Measurements from ENCODE around the gene RMDN2.
"Not testable (repeated sequence)": the region's sequence is repeated elsewhere in the genome, so short reads cannot be mapped to it uniquely, and the experiment has no call there.

RMDN2 gene

GRCh38 chr2:37997629-37998028 is 72.5 kb downstream of the RMDN2 start:
- DNase-seq: no peak

GRCh38 chr2:38000485-38001222 is 75.6 kb downstream of the RMDN2 start:
- DNase-seq: no peak

DNA sequence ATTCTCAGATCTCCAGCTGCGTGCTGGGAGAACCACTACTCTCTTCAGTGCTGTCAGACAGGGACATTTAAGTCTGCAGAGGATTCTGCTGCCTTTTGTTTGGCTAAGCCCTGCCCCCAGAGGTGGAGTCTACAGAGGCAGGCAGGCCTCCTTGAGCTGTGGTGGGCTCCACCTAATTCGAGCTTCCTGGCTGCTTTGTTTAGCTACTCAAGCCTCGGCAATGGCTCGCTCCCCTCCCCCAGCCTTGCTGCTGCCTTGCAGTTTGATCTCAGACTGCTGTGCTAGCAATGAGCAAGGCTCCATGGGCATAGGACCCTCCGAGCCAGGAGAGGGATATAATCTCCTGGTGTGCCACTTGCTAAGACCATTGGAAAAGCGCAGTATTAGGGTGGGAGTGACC is 85.1 kb downstream of the RMDN2 start:
- DNase-seq: not testable (repeated sequence)

GRCh38 chr2:38010995-38011394 is 85.9 kb downstream of the RMDN2 start:
- no peak for DNase-seq

DNA sequence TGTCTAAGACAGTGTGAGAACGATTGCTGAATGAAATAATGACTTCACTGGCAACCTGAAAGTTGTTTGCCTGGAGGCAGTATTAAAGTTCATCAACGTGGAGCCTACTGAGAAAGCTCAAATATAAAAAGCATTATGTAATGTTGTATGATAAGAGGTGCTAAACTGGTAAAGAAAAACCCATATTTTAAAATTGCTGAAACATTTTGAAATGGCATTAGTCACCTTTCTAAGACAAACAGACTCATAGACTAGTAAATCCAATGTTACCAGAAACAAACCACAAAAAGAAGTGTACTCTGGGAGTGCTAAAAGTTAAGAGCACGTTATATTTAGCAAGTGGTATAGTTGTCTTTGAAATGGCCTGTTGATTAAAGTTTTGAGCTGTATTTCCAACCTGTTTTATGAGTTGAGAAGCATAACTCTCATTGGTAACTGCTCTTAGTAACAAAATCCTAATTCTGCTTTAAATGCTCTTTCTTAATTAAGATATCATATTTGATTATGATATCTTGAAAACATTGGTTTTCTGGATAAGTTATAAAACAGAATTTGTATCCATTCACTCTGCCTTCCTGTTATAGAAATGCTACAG is 88.2 kb downstream of the RMDN2 start:
- no peak for DNase-seq

DNA sequence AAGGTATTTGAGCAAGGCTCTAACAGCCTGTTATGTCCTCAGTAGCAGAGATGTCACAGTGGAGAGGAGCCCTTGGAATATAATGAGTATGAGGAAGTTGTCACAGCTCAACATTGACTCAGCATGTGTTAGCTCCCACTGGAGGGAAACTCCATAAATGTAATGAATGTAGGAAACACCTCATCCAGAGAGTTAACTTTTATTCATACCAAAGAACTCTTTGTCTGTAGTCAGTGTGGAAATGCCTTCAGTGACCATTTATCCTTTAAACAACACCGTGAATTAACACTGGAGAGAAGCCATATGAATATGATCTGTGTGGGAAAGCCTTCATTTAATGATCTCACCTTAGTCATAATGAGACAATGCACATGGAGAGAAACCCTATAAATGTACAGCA is 91.1 kb downstream of the RMDN2 start:
- DNase-seq: no peak

DNA sequence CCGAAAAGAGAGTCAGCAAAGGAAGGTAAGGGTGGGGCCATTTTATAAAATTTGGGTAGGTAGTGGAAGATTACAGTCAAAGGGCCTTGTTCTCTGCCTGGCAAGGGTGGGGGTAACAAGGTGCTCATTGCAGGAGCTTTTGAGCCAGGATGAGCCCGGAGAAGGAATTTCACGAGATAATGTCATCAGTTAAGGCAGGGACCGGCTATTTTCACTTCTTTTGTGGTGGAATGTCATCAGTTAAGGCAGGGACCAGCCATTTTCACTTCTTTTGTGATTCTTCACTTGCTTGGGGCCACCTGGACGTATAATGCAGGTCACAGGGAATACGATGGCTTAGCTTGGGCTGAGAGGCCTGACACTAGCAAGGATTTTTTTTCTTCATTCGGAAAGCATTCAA is 92.7 kb downstream of the RMDN2 start:
- DNase-seq: no peak

- DNase-seq: not testable (repeated sequence)
Observed at GRCh38 chr2:38020359-38021069, 95.4 kb downstream of the RMDN2 start.

- DNase-seq: no peak
Observed at GRCh38 chr2:38021589-38021988, 96.5 kb downstream of the RMDN2 start.

- DNase-seq: no peak
Observed at GRCh38 chr2:38026846-38027245, 101.8 kb downstream of the RMDN2 start.

DNA sequence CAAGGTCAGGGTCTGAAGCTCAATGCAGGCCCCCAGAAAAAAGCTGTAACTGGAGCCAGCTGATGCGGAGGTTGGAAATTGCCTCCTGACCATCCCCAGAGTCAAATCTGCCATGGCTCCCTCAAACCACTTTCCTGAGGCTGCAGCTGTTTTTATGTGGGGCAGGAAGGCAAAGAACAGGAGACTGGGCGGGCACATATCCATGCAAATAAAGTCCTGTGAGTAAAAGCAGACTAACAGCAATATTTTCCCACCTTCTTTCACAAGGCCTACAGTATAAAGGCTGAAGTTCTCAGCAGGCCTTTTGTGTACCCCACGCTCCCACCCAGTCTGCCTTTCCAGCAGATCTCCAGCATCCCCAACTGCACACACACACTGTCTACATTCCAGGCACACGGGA is 103.7 kb downstream of the RMDN2 start:
- no peak for DNase-seq

DNA sequence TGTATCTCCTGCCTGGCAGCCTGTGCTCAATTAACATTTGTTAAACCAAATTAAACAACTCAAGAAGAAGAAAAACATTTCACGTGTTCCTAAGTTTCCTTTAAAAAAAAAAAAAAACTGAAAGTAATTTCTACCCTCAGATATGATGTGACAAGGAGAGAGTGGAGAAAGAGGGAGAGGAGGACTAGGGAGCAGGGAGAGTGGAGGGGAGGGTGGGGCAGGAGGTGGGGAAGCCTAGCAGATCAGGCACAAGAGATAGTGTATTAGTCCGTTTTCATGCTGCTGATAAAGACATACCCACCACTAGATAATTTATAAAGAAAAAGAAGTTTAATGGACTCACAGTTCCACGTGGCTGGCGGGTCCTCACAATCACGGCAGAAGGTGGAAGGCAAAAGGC is 104.4 kb downstream of the RMDN2 start:
- no peak for DNase-seq

DNA sequence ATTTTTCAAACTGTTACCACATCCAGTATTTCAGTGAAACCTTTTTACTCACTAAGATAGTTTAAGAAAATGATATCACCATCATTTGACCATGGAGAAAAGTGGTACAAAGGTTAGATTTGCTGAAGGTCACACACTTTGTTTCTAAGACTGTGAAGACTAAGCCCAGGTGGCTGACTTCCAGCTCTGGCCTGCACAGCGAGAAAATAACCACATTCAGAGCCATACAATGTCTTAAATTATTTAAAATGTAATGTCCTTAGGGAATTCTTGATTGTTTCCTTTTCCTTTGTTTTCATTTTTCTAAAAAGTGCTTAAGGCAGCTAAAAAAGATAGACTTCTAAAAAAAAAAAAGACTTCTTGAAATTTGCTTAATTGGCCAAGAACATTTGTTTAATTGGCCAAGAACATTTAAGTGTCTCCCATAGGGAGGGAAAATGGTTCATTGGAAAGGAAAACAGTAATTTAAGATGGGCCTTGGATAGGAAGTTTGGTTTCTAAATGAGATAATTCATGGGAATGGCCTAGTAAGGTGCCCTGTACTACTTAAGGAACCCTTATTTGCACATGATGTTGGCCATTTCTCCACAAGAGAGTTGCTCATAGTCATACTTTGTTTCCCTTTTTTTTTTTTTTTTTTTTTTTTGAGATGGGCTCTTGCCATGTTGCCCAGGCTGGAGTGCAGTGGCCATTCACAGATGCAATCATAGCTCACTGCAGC is 105.7 kb downstream of the RMDN2 start:
- DNase-seq: no peak

GRCh38 chr2:38032946-38033345 is 107.9 kb downstream of the RMDN2 start:
- no peak for DNase-seq

DNA sequence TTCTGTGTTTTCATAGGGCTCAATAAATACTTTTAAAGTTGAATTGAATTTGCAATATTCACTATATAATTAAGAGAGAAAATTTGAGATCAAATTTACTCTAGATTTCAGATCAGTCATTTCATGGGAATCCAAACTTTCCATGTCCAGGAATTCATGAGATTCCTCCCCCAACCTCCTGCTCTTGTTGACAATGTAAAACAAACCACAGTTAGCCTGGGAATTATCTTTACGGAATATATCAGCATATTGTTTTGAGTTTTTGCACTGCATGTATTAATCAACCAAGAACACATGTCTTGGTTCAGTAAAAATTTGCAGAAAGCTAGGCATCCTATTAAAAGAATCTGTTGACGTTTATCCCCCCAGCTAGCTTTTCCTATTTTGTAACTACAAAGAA is 108.6 kb downstream of the RMDN2 start:
- DNase-seq: no peak

GRCh38 chr2:38035968-38036367 is 110.9 kb downstream of the RMDN2 start:
- no peak for DNase-seq

DNA sequence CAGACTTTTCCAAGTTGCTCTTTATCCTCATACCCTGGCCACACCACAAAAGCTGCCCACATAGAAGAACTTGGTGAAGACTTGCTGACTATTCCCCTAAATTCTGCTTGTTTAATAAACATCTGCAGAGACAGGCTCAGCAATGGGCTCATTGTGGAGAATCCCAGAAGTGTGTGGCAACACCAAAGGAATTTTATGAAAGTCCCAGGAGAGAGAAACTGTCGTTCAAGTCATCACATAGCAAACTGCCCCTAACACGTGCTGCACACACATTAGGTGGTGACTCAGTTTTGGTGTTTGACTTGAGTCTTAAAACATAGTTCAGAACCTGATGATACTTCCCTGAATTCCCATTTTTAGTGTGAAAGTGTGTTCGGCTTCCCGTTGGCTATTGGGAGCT is 112.2 kb downstream of the RMDN2 start:
- no peak for DNase-seq

GRCh38 chr2:38037757-38038621 is 112.9 kb downstream of the RMDN2 start:
- DNase-seq: no peak

DNA sequence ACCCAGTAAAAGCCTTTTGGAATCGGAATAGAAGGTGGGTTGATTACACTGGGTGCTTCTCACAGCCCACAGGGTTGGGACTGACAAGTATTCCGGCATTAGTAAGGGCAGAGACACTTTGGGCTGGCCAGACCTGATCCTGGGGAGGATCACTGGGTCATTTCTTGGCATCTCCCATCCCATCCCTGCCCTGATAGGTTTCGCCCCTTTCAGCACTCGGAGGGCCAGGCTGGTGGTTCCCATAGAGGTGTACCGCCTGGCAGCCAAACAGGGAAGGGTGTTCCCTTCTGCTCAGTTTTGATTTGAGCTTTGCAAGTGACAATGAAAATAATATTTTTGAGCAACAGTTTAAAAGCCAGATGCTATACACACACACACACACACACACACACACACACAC is 113.6 kb downstream of the RMDN2 start:
- no peak for DNase-seq

DNA sequence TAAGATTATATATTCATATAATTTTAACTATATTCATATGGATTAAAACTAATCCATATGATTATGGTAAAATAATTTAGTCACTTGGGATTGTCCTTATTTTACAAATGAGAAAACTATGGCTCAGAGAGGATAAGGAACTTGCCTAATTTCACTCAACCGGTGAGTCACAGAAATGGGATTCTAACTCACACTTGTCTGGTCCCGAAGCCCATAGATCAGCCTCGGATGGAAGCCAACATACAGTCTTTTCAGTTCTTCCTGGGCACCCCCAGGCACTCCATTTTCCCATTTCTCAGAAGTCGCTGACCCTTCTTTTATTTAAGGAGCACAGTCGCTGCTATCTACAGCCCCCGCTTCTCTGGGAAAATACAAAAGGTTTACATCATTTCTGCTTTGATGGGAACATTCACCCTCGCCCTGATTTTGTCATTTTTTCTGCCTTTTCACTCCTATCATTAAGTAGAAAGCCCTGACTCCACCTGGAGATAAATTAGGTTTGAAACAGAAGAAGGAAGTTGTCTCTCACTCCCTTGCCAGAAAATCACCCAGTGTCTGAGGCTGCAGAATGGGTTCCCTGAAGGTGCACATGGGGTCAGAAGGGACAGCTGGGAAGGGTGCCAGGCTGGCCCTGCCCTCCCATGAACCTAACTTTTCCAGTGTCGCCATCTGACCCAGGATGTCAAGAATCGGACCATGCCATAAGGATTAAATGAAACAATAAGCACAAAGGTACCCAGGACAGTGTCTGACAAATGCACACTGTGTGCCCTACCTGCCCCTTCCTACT is 114.2 kb downstream of the RMDN2 start:
- no peak for DNase-seq

- no peak for DNase-seq
Observed at GRCh38 chr2:38045811-38046210, 120.7 kb downstream of the RMDN2 start.

DNA sequence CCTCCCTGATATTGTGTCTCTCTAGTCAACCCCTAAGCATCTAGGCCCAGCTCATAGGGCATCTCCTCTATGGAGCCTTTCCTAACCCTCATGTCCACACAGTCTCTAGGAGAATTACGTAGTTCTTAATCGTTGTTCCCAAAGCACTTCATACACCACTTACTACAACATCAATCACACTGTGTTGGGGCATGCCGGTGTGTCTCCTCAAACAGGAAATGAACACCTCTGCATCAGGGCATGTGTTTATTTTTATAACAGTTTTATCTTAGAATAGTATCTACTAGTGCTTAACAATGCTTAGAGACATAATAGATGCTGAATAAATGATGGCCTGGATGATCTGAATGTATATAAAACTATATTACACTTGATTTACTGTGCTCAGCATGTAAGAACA is 131.1 kb downstream of the RMDN2 start:
- DNase-seq: no peak

Measured in activated effector memory CD4-positive, alpha-beta T cell treated with Interleukin-2 at 50 U/mL for 16 hours (primary cell).